Dermis blood vessel endothelial cell (primary cell): ENCODE measurements around the gene CNKSR3. TPM values are rescaled to one million over a fixed set of nuclear protein-coding genes. Genes with fewer than 3 reads are reported as not detected.
A peak's percentile ranks its signal among the peaks of the same experiment; 100 is the strongest.

ENCODE experiments used
- DNase-seq: peaks from one replicate; pipeline ENCODE4 v3.0.0; 2010
- total RNA-seq: library from RNA; depleted of rRNA; stranded (reverse); fragments of >200 nt; gene quantifications from 2 replicates; pipeline ENCODE4 v1.2.3, GENCODE V29; 2014

Gene CNKSR3
- total RNA-seq, 1 donor from 2014 or later: 12.1 TPM

DNA sequence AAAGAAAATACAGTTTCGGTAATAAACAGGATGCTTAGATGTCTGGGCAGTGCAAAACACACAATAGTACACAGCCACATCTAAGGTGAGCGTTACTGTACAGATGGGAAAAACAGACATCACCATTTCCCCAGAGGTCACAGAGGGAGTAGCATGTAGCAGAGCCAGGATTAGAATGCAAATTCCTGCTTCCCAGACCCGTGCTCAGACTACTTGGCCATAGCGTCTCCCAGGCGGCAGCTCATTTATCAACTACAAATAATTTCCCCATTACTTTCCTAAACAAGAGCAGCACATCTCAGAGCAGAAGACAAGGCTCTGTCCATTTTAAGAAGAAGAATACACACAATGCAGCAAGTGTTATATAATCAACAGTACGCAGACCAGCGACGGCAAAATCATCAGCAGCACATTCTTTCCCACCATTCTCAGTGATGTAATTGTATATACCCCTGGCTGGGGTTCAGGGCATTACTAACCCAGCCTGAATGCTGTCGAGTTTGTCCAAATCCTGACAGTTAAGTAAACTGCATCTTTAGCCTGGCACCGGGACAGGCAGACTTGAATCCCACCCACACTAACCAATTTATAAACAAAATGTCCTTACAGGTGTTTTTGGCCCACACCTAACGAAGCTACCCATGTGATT is 61.9 kb downstream of the CNKSR3 start:
- peak; percentile 86 for DNase-seq

DNA sequence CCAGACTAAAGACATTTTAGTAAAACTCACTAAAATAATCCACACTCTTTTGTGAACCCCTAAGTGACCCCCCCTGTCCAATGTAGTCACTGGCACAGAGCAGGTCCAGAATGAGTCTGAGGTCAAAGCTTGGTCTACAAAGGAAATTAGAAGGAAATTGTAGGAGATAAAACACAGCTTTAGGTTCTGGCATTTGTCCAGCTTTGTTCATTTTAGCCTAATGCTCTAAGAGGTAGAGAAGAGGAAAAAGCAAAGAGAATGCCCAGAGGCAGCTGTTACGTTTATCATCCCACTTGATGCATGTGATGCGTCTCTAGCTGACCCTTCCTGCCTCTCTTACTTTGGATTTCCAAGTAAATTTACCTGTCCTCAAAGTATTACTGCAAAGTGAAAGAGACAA is 62.5 kb downstream of the CNKSR3 start:
- DNase-seq: peak; percentile 93

DNA sequence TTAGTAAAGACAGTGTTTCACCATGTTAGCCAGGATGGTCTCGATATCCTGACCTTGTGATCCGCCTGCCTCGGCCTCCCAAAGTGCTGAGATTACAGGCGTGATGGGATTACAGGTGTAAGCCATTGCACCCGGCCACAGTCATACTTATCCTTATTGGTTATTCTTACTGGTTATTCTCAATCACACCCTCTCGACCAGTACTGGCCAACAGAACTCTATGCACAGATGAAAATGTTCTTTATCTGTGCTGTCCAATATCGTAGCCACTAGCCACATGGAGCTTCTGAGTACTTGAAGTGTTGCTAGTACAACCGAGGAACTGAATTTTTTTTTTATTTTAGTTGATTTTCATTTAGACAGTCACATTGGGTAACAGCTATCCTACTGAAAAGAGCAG is 63.5 kb downstream of the CNKSR3 start:
- no peak for DNase-seq

DNA sequence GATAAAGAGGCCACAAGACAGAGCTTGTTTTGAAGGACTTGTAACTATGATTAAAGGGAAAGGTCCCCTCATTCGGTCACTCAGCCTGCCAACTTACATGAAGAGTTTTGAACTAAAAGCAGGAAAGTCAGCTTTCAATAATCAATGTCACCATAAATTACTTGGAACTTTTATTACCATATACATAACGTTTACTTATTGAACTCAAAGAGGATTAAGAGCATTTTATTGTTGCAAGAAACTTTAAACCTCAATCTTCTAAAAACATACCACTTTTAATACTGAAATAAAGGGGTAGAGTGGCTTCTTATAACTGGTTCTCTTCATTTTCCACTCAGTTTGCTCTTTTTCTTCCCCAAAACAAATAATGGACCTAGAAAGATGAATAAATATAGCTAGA is 65.1 kb downstream of the CNKSR3 start:
- no peak for DNase-seq

DNA sequence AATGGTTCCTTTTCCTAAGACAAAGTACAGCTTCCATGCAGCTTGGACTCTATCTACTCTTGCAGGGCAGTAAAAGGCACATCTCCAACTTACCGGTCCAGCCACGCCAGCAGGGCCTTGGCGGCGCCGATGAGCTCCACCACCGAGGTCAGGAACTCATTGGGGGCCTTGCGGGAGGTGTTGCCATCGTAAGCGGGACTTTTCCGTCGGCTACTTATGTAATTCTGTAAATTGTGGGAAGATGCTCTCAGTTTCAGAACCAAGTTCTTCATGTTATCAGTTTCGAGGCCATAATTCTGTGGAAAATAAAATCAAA is 68.5 kb downstream of the CNKSR3 start:
- DNase-seq: no peak

DNA sequence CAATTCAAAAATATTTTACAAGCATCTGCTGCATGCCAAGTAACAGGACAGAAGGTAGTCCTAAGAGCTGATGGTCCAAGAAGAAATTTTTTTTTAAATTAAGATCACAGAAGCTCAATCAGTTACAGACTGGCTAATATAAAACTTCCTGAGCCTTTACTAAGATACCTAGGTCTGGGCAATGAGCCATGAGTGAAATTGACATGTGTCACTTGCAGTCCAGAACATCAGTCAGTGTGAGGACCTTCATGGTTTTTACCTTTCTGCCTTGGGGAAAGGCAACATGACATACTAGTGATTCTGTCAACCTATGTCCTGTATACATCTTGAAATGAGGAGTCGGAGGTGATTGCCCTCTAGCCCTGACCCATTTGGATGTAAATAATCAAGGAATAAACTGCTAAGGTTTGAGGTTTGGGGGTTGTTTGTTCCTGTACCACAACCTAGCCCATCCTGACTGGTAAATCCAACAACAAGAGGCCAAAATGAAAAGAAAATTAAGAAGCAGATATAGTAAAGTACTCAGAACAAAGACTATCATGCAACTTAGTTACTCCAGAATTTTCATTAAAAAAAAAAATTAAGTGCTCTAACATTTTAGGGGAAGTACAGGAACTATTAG is 70.0 kb downstream of the CNKSR3 start:
- no peak for DNase-seq

DNA sequence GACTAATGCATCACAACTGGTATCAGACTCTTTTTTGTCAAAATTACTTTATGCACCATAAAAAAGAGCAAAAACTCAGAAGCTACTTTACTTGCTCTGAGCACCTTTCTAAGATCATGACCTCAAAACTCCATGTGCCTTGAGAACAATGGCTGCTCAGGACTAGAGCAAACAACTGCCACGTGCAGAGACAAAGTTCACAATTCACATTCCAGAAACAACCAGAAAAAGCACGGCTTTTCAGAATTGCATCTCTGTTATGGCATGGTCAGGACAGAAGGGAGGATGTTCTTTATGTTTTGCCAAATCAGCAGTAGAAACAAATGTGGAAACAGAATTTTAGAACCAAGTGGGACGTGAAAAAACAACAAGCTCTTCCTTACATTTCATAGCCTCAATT is 70.5 kb downstream of the CNKSR3 start:
- DNase-seq: peak; percentile 58

DNA sequence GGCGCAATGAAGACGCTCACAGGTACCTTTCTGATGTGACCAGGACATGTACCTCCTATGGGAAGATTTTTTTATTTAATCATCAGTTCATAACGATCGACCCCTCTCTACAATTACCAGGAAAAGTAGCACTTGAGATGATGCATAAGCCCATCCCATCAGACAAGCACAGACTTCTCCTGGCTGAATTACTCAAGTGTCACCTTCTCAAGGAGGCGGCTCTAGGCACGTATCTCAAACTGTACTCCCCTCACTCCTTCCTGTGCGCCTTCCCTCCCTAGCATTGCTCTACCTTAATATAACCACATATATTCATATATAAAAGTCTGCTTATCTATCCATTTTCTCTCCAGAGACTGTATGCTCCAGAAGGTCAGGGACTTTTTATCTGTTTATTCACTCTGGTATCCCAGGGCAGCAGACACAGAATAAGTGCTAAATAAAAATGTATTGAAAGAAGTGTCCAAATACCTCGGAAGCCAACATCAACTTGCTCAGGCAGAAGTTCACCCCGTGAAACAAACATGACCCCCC is 71.5 kb downstream of the CNKSR3 start:
- no peak for DNase-seq

DNA sequence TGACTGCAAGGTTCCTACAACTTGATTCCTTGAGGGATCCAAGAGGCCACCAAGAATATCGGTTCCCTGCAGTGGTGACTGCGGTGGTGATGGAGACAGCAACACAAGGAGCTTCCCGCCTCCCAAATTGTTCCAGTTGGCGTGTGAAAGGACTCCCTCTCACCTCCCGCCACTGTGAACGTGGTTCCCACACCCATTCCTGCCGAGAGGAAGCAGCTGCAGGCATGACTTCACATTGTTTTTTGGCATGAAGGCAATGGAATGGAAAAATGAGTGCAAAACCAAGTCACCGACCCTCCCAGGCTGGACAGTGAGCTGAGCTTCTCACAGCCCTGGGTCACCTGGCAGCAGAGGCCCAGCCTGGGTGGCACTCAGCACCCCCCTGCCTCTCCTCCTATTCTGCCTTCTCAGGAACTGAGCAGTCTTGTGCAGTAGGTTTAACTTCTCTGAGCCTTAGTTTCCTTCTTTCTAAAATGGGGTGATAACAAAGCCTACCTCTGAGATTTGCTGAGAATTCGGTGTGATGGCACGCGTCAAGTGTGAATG is 75.0 kb downstream of the CNKSR3 start:
- peak; percentile 94 for DNase-seq

DNA sequence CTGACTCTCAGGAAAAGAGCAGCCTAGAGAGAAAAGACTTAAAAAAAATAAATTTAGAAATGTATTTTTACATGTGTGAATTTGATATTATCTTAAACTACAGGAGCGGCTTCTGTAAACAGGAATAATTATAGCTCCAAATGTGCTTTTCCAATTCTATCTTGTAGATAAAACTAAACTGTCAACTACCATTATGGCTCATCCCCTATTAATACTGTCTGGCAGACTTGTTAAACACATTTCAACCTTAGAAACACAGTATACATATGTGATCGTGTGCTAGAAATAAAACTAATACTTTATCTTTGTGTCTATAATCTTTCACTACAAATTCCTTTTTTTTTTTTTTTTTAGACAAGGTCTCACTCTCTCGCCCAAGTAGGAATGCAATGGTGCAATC is 75.8 kb downstream of the CNKSR3 start:
- no peak for DNase-seq

DNA sequence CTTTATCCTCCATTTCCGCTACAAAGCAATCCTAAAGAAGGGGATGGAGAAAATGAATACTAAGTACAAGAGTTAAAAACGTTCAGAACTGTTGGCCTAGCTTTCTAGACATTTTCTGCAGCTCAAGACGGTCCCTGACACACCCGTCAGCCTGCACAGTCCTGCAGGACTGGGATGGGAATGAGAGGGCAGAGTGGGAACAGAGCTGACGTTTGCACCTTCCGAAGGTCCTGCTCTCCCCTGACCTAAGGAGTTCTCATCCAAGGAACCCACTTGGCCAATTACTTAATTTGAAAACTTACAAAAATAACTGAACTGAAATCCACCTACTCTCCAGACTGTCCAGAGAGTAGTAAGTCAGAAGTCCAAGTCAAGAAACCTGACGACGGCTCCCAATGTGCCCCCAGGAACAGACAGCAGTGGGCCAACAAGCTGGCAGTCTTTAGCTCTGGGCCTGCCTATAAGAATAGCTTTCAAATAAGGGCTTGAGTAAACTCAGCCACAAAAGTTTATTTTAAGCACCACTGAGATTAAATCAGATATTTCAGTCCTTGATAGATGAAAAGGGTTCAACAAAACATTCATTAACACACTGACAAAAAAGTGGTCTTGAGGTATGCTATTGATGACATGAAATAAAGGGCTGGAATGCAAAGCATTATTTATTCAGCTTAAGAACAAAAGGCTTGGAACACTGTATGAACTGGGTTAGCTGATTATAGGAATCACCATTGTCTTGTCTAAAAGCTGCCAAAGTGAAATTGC is 76.8 kb downstream of the CNKSR3 start:
- DNase-seq: peak; percentile 62

DNA sequence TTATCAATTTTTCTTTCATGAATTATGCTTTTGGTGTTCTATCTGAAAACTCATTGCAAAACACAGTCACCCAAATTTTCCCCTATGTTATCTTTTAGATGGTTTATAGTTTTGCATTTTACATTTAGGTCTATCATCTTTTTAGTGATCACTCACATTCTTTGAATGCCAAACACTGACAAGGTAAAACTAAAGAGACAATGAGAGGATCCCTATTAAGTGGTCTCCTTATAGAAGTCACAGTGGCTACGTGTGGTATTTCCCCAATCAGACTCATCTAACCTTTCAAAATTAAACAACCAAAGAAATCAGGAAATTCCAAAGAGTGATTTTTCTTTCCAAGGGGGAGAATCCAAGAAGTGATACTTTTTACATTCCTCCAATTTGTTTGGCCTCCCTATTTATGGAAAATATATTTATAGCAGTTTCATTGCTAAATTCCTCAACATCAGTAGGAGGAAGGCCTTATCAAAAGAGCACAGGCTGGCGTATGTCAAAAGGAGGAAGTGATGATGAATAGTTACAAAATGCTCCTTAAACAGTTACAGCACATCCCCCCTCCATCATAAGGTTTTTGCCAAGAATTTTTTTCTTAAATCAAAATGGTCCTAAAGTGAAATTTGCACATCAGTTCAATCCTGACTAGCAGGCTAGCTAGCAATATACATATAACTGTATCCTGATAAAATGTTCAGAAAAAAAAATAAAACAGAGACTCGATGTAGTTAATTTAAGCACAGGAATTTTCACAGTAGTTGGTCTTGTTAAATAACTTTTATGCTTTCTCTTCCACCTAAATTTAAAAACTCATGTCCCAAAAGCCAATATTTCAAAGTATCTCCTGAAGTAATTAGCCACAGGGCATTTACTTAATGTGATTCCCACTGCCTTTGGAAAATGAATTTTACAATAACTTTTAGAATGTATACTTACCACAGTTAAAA is 77.7 kb downstream of the CNKSR3 start:
- DNase-seq: peak; percentile 96

DNA sequence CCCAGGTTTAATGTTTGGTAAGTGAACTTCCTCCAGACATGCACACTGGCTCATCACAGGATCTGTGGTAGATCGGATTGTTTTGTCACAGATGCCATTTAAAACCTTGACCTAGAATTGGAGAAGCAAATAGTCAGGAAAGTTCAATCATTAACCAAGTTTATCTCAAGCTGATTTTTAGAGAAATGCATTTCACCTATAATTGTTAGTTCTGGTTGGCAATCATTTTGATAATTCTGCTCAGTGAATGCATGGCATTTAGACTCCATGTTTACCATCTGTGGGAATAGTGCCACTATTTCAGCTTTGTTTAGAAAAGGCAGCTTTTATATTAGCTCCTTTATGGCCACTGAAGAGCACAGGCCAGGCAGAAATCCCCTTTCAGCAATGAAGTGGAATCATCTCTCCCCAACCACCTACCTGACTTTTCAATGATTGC is 80.0 kb downstream of the CNKSR3 start:
- DNase-seq: no peak

DNA sequence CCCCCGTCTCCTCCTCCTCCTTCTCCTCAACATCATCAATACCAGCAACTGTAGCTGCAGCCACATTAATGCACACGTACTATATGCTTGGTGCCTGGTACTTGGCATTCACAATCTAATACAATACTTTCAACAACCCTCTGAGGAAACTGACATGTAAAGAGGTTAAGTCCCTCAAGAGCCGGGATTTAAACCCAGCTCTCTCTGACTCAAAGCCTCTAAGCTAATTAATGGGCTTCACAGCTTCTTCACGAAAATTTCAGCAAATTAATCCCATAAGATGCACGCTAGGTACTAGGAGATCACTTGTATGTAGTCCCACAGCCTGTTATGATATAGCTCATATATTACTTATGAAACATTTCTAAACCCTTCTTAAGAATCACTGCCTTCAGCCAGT is 80.8 kb downstream of the CNKSR3 start:
- DNase-seq: no peak

DNA sequence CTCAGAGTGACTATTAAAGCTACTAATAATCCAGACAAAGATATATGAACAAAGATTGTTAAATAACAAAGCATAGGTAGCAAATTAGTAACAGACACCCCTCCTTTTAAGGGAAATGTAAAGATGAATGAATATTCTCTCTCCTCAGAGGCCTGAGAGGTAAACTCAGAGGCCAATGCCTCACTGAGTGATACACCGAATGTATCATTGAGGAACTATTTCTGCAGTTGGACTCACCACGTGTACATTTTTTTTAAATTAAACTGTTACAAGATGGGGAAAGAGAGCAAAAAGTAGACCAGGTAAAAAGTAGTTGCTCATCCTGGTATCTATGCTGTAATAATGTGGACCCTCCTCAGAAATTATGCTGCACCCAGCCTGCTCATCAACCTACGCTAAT is 81.6 kb downstream of the CNKSR3 start:
- DNase-seq: no peak

DNA sequence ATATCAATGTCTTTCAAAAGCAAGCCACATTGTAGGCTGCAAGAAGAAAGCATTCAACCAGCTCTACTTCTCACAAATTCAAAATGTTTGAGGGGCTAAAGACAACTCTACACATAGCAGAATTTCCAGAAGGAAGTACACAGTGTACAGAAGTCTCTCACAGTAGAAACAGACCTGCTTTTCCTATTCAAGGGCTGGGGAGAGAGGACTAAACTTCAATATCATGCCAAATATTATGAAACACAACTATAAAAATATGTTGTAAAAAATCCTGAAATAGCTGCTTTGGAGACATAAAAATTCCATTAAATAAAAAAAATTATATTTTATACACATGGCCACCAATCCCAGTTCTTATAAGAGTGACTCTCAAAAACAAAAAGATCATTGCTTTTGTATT is 83.0 kb downstream of the CNKSR3 start:
- no peak for DNase-seq

DNA sequence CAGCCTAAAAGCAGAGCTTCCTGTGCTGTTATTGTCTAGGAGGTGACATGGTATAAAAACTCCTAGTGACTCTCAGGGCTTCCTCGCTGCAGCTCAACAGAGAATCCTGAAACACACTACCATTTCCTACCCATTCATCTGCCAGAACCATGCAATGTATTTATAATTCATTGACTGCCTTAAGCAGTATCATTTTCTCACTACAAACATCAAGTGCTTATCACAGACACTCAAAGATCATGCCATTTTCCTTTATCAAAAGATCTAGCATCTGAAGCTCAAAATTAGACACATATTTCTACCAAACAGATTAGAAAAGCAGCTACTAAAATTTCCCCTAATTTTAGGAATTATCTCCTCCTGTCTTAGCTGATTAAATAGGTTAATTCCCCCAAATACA is 83.5 kb downstream of the CNKSR3 start:
- no peak for DNase-seq

DNA sequence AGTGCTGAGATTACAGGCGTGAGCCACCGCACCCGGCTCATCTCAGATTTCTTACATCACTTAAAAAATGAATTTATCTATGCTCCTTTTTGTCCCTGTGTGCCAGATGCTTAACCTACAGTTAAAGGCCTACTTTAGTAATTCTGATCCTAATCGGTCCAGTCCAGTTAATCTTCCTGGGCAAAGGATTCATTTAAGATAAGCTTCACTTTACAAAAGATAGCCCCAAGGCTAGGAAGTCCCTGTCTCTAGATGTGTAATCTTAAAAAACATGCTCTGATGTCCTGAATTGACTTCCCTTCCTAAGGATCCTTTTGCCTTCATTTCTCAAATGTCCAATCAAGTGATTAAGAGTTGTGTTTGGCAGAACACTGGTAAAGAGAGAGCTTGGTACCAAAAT is 85.5 kb downstream of the CNKSR3 start:
- DNase-seq: no peak

DNA sequence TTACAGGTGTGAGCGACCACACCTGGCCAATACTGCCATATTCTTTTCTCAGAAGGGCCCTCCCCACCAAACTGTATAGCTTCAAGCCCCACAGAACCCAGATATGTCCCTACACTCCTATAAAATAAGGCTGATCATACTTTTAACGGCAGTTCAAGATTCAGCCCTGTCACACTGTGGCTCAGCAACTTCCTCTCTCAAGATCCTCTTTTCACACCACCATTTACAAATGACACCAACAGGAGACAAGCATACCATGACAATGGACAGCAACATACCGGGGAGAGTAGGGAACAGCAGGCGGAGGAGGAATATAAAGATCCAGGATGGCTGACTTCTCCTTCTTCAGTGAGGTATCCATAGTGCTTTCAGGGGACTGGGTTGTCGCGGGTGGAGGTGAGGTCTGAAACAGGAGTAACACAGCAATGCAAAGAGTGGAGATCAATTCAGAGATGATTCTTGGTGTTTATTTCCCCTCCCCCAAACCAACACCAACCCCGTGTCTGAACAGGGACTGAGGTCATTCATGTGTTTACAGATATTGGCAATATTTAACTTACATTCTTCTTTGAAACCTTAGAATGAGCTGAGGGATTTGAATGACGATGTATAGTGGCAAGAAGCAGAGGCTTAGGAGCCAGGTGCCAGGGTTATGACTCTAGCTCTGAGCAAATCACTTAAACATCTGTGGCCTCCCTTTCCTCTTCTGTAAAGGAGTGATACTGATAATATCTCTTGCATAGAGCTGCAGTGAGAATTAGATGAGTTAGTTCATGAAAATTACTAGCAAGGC is 96.3 kb downstream of the CNKSR3 start:
- no peak for DNase-seq

DNA sequence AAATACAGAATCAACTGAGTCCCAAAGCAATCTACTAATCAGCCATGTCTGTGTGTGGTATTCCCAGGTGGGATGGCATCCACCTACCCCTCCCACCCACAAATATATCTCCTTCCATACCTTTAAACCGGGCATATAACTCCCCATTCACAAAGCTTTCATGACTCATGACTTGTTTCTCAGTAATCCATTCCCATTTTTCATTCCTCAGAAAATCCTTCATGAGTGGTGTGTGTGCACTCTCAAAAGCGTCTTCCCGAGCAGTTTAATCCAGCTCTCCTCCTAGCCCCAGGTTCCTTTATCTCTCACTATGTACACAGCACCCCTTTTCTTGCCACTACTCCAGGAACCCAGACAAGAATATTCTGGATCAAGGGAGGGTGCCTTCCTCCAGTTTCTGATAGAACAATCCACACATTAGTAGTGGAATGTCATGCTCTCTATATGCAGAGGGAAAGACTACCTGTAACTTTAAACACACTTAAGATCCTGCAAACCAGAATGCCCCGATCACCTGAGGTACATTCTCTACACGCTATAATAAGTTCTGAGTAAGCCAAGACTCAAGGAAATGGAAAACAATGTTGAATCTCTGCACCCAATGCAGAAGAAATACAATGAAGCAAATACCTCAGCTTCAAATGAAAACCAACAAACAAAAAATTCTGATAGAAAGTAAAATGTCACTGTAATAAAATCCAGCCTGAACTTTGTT is 98.2 kb downstream of the CNKSR3 start:
- DNase-seq: peak; percentile 43

DNA sequence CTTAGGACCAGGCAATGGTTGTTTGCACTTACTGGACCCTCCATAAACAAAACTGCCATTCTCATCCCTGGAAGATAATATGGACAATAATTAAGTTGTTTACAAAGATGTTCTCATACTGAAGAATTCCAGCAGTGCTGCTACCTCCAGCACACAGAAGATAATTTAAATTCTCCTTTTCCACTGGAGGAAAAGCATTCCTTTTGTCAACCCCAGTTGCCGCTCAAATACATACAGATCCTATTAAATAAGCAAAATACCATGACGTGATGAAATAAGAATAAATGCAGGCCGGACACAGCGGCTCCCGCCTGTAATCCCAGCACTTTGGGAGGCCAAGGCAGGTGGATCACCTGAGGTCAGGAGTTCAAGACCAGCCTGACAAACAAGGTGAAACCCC is 99.4 kb downstream of the CNKSR3 start:
- no peak for DNase-seq
